ENCODE data around the gene KIF25.

The KIF25 gene

GRCh38 chr6:168067081-168067759 lies 69.7 kb downstream of the KIF25 start:
- Histone ChIP-seq H3K4me3 (no peak overlapping the region), H3K4me1 (peaks cover 0 to 1% (median 0%) of the 10 kb centered on the region in 4 donors), H3K27me3 (no peaks in the 10 kb centered on the region), H3K9me3 (no peaks in the 10 kb centered on the region), H3K27ac (no peak overlapping the region), H3K36me3 (no peaks in the 10 kb centered on the region)
- no peak for DNase-seq
- TF ChIP-seq, protein P1, sequence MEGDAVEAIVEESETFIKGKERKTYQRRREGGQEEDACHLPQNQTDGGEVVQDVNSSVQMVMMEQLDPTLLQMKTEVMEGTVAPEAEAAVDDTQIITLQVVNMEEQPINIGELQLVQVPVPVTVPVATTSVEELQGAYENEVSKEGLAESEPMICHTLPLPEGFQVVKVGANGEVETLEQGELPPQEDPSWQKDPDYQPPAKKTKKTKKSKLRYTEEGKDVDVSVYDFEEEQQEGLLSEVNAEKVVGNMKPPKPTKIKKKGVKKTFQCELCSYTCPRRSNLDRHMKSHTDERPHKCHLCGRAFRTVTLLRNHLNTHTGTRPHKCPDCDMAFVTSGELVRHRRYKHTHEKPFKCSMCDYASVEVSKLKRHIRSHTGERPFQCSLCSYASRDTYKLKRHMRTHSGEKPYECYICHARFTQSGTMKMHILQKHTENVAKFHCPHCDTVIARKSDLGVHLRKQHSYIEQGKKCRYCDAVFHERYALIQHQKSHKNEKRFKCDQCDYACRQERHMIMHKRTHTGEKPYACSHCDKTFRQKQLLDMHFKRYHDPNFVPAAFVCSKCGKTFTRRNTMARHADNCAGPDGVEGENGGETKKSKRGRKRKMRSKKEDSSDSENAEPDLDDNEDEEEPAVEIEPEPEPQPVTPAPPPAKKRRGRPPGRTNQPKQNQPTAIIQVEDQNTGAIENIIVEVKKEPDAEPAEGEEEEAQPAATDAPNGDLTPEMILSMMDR (IDR thresholded peaks at IDR 0.05) = no peak
- intact Hi-C loops (cut with DNase I; ENCODE audit: low total_unique reads) = no loop called here

GRCh38 chr6:168070804-168071203 lies 73.3 kb downstream of the KIF25 start:
- Histone ChIP-seq H3K4me1 (peaks cover 0 to 11% (median 0%) of the 10 kb centered on the region in 4 donors), H3K27ac (no peak overlapping the region), H3K27me3 (no peaks in the 10 kb centered on the region), H3K4me3 (no peak overlapping the region), H3K36me3 (no peaks in the 10 kb centered on the region), H3K9me3 (no peaks in the 10 kb centered on the region)
- intact Hi-C loops (cut with DNase I; ENCODE audit: low total_unique reads) = no loop called here
- TF ChIP-seq, protein P1 (IDR thresholded peaks at IDR 0.05) = no peak
- DNase-seq = no peak

DNA sequence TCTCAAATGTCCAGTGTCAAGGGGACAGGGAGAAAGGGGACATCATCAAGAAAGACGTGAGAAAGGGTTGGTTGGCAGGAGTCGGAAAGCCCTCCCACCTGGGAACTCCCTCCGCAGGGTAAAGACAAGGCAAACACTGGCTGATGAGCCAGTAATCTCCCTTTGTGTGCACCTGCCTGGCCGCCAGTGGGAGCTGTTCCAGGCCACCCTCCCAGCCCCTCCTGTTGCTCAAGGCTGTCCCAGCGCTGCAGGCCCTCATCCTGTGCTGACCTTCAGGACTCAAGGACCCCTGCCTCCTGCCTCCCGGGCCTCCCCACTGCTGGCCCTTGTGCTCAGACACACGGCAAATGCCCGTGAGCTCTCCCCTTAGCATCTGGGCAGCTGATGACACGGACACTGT lies 74.1 kb downstream of the KIF25 start:
- no peaks in the 10 kb centered on the region for H3K9me3 ChIP-seq
- peaks cover 0 to 11% (median 0%) of the 10 kb centered on the region in 4 donors for H3K4me1 ChIP-seq
- no peak for DNase-seq
- H3K27ac ChIP-seq = no peak overlapping the region
- no peak overlapping the region for H3K4me3 ChIP-seq
- TF ChIP-seq, protein P1 (IDR thresholded peaks at IDR 0.05) = no peak
- no peaks in the 10 kb centered on the region for H3K27me3 ChIP-seq
- no peaks in the 10 kb centered on the region for H3K36me3 ChIP-seq
- intact Hi-C loops (cut with DNase I; ENCODE audit: low total_unique reads) = no loop called here

- Histone ChIP-seq H3K27ac (no peak overlapping the region), H3K9me3 (no peaks in the 10 kb centered on the region), H3K36me3 (no peaks in the 10 kb centered on the region), H3K4me3 (no peak overlapping the region), H3K27me3 (no peaks in the 10 kb centered on the region), H3K4me1 (peaks cover 0 to 11% (median 0%) of the 10 kb centered on the region in 4 donors)
- intact Hi-C loops (cut with DNase I; ENCODE audit: low total_unique reads) = no loop called here
- DNase-seq = no peak
- TF ChIP-seq, protein P1 (IDR thresholded peaks at IDR 0.05) = no peak
Observed at GRCh38 chr6:168072261-168072660, 74.8 kb downstream of the KIF25 start.

GRCh38 chr6:168072730-168073129 lies 75.3 kb downstream of the KIF25 start:
- H3K27me3 ChIP-seq = no peaks in the 10 kb centered on the region
- no peaks in the 10 kb centered on the region for H3K9me3 ChIP-seq
- TF ChIP-seq, protein P1 (IDR thresholded peaks at IDR 0.05) = no peak
- H3K36me3 ChIP-seq = no peaks in the 10 kb centered on the region
- no peak for DNase-seq
- intact Hi-C loops (cut with DNase I; ENCODE audit: low total_unique reads) = no loop called here
- no peak overlapping the region for H3K27ac ChIP-seq
- H3K4me1 ChIP-seq = peaks cover 0 to 11% (median 0%) of the 10 kb centered on the region in 4 donors
- H3K4me3 ChIP-seq = no peak overlapping the region

All from tibial artery (tissue), 4 donors.